HG02588 (cell line): ENCODE data around the gene MYH7.

ENCODE experiments used
- ATAC-seq: cut with Tn5 transposase; IDR thresholded peaks from one replicate; pipeline ENCODE4 v1.9.1; 2021; ENCODE audit warnings: mild to moderate bottlenecking, moderate library complexity; ENCODE audit not compliant: unreplicated experiment

MYH7 gene

DNA sequence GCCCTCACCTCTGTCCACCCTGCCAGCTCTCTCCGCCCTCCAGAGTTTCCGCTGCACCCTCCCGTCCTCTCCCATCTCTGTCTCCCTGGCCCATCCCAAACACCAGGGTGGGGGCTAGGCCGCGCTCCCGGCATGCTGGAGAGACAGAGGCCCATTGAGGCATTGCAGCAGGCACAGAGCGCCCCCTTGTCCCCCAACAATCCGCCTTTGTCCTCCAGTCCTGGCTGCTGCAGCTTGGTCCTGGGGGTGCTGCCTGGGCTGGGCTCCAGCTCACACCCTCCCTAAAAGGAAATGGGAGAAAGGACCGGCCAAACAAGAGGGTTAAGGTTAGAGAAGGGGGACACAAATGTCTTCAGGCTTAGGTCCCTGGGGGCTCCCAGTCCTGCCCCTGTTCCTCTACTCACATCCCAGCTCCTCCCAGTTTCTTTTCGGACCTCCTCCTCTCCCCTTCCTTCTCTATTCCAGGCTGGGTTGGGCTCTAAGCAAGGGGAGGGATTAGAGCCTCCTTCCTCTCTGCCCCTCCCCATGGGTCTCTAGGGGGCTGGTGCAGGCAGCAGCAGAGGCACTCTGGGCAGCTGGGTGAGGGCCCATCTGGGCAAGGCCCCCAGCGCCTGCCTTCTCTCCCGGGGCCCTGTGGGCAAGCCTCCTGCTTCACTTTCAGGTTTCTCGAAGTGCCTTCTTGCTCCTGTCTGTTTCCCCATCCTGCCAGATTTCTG, 58.8 kb downstream of the MYH7 start, which contains the start of gene CMTM5:
TSS of gene CMTM5 (plus strand) at position 565 of the 716 bp plus-strand sequence. CDS start 206 bp downstream, outside the sequence.
- ATAC-seq, result no peak

DNA sequence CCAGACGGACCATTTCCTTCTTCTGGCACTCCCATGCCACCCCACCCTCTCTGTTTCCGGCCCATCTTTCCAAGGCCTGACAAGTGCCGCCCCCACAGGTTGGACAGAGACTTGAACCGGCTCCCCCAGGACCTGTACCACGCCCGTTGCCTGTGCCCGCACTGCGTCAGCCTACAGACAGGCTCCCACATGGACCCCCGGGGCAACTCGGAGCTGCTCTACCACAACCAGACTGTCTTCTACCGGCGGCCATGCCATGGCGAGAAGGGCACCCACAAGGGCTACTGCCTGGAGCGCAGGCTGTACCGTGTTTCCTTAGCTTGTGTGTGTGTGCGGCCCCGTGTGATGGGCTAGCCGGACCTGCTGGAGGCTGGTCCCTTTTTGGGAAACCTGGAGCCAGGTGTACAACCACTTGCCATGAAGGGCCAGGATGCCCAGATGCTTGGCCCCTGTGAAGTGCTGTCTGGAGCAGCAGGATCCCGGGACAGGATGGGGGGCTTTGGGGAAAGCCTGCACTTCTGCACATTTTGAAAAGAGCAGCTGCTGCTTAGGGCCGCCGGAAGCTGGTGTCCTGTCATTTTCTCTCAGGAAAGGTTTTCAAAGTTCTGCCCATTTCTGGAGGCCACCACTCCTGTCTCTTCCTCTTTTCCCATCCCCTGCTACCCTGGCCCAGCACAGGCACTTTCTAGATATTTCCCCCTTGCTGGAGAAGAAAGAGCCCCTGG, 59.8 kb downstream of the MYH7 start:
- ATAC-seq, result no peak

DNA sequence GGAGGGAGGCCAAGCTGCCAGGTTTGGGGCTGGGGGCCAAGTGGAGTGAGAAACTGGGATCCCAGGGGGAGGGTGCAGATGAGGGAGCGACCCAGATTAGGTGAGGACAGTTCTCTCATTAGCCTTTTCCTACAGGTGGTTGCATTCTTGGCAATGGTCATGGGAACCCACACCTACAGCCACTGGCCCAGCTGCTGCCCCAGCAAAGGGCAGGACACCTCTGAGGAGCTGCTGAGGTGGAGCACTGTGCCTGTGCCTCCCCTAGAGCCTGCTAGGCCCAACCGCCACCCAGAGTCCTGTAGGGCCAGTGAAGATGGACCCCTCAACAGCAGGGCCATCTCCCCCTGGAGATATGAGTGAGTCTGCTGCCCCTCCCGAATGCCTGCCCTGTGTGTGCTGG, 62.4 kb downstream of the MYH7 start:
- ATAC-seq, result no peak

DNA sequence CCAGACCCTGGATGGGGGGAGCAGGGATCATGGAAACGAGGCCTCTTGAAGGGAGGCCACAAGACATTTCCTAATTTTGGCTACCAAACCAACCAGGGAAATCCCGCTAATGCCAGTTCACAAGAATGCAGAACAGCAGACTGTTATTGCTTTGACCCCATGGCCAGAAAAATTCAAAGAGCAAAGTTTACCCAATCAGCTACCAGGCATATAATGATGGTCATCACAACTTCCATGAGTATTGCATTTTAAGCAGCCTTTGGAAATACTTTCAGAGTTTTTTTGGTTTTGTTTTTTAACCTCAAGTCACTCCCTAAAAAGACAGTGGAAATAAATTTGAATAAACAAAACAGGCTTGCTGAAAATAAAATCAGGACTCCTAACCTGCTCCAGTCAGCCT, 63.0 kb downstream of the MYH7 start, which contains the start of gene IL25:
TSS of gene IL25 (plus strand) at position 301 of the 400 bp plus-strand sequence.
- ATAC-seq, result no peak

DNA sequence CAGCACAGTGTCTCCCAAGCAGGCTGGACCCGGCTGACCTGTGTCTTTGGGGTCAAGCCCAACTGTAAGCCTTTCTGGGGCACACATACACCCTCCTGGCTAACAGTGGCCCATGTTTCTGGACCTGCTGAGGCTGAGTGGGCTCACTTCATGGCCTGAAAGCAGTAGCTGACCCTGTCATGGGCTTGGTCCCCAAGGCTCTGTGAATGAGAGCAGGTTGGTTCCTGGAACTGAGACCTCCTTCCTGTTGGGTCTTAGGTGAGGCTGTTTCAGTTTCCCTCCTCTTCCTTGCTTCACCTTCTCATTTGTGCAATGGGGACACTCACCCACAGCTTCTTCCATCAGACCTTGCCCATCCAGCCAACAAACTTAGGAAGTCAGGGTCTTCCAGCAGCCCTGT, 63.6 kb downstream of the MYH7 start:
- ATAC-seq, result no peak

DNA sequence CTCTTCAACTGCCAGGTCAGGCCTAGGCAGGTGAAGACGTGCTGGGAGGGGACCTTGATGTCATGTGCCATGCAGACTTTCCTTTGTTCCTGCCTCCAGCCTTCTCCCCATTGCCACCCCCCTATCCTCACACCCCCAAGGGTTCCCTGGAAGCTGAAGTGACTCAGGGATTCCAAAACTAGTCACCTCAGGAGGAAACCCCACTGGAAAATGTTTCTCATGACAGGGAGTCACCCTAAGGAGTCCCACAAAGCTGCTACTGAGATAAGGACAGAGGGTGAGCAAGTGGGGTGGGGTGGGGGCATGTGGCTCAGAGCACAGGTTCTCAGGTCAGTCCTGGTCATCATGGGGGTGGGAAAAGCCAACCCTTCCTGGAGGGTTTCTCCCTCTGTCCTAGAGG, 65.2 kb downstream of the MYH7 start:
- ATAC-seq, result no peak

DNA sequence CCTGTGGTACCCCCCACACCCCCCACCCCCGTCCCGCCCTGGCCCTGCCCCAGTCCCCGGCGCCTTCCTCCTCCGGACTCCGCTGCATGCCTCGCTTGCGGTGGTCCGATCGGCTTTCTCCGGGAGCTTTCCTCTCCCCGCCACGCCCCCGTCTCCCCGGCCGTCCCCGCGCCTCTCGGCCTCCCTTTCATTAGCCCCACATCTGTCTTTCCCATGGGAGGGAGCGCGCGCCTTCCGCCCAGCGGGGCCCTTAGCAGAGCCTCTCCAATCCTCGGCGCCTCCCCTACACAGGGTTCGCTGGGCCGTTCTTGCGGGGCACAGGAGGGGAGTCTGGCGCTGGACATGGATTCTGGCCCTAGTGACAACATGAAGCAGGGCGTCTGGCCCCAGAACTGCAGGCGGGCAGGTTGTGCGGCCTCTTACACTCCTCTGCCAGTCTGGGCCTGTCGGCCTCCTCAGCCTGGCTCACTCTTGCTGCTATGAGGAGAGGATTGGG, 69.0 kb downstream of the MYH7 start:
- no peak for ATAC-seq

DNA sequence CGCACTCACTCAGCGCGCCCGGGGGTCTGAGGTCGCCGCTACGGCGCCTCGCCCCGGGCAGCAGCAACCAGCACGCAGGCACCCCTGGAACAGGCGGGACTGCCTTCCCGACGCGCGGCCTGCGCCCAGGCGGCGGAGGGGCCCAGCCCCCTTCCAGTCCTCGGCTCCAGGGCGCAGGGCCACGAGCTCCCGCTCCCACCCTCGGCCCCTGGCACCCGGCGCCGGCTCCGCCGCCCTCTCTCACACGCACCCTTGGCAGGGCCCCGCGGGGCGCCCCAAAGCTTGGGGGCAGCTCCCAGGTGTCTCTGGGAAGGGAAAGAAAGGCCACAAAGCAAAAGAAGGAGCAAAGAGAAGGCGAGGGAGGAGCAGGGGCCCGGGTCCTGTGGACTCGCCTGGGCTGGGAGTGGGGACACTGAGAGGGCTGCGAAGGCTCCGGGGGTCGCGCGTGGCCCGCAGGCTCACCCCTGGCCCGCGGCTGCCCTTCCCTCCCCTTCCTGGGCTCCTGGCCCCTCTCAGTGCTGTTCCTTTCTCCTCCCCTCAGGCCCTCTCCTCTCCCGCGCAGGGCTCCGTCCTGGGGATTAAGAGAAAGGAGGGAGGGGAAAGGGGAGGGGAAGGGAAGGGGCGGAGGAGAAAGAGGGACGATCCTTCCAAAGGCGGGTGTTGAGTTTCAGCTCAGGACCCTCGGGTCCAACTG, 69.6 kb downstream of the MYH7 start:
- no peak for ATAC-seq

DNA sequence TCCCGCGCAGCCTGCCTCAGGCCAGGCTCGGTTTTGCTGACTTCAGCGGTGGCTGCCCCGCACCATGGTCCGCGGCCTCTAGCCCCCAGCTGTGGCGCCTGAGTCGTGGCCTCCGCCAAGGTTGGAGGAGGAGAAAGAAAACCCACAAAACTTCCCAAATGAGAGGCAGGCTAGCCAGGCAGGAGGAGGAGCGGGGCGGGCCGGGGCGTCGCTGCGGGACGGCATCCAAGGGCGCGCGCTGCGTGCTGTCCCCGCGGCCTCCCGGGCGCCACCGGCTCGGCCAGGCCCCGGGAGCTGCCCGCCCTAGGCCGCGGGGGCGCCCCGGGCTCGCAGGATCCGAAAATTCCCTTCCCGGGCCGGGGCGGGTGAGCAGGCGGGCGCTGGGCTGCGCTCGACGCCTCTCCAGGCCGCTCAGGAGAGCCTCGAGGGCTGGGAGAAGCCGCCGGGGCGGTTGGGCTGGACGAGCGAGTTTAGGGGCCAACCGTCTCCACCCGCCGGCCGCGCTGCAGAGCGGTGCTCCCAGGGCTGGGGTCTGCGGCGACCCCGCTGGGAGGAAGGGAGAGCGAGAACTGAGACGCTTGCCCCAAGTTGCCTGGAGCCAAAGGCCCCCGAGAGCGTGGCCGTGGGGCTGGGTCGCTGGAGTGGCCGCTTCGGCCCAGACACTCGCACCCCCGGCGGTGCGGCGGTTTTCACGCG, 70.3 kb downstream of the MYH7 start, which contains the start of gene EFS:
TSS of gene EFS (minus strand) at position 137 of the 696 bp plus-strand sequence. CDS start 147 bp downstream, outside the sequence.
- no peak for ATAC-seq

DNA sequence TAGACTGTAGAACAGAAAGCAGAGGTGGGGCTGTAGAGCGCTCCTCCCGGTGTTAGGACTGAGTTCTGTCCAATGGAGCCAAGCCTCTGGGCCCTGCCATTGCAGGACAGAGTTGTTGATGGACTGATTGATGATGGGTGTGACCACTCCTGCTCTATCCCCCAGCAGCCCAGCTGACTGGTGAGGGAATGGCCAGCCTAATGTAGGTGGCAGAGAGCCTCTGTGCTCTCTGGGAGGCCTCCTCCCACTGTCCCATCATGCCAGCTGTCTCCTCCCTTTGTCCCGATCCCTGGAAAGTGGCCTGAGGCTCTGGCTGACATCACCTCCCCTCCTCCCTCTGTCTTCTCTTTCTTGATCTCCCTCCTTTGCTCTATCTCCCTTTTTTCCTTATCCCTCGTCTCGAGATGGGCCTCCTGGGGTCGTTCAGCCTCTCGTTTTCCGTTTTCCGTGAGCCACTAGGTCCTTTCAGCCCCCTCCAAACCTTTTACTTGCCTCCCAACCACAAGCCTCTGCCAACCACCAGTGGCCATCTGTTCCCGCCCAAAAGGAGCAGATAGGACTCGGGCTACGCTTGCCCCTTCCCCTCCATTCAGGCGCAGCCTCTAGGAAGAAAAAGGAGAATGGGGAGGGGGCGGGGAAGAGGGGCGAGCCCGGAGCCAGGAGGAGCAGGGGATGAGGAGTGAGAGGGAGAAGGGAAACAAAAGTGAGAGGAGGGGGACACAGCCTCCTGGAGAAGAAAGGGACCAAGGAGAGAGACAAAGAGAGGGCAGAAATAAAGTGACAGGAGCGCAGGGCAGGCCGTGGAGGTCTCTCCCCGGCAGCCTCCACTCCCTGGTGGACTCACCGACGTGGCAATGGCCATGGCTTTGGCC, 71.1 kb downstream of the MYH7 start:
- no peak for ATAC-seq
